D721Med (cell line): ENCODE measurements around the gene MRRF.

Experiments
- DNase-seq: peaks from one replicate; pipeline ENCODE4 v3.0.0; 2011; ENCODE audit warnings: low spot score; ENCODE audit not compliant: insufficient read length
- FAIRE-seq: peaks from 2 replicates; lab custom pipeline; 2011; peaks lifted over from hg19 to GRCh38; lab: Jason Lieb, UNC
- CTCF ChIP-seq: IDR thresholded peaks from 2 replicates; pipeline ENCODE4 v1.5.1; 2012; ENCODE audit warnings: mild to moderate bottlenecking, control low read depth; ENCODE audit not compliant: insufficient read depth; ENCODE audit errors: missing control alignments

Gene MRRF

GRCh38 chr9:122302237-122303093 is 37.8 kb downstream of the MRRF start:
- FAIRE-seq (no peak), DNase-seq (no peak)
- no peak for TF ChIP-seq CTCF

GRCh38 chr9:122307061-122307460 is 42.4 kb downstream of the MRRF start:
- TF ChIP-seq CTCF: no peak
- DNase-seq (no peak), FAIRE-seq (no peak)

GRCh38 chr9:122307925-122308324 is 43.2 kb downstream of the MRRF start:
- DNase-seq (no peak), FAIRE-seq (no peak)
- TF ChIP-seq CTCF: no peak

- DNase-seq (no peak), FAIRE-seq (no peak)
- no peak for TF ChIP-seq CTCF
These were observed 45.2 kb downstream of the MRRF start for GRCh38 chr9:122309861-122310260.

GRCh38 chr9:122314165-122314564 is 49.5 kb downstream of the MRRF start:
- TF ChIP-seq CTCF: no peak
- no peak for FAIRE-seq
- DNase-seq: no peak

GRCh38 chr9:122315534-122315933 is 50.9 kb downstream of the MRRF start:
- DNase-seq (no peak), FAIRE-seq (no peak)
- TF ChIP-seq CTCF: no peak

- FAIRE-seq (no peak), DNase-seq (no peak)
- no peak for TF ChIP-seq CTCF
These were observed 53.6 kb downstream of the MRRF start for GRCh38 chr9:122318284-122318683.
